ENCODE measurements around the gene PRF1. TPM values are rescaled to one million over a fixed set of nuclear protein-coding genes. Genes with fewer than 3 reads are reported as not detected.

Gene PRF1
- total and polyA plus RNA-seq, 2 experiments from 2014 or later: not detected

- DNase-seq (ENCODE audit: low read depth in 1 of 2, low spot score in 1 of 2): no peak
- H3K4me1 ChIP-seq (ENCODE audit: low read depth): peaks cover 5% of the 10 kb centered on the region
- H3K9me3 ChIP-seq (ENCODE audit: low read depth): no peaks in the 10 kb centered on the region
- H3K27ac ChIP-seq: no peak overlapping the region
- no peaks in the 10 kb centered on the region for H3K36me3 ChIP-seq
- TF ChIP-seq CTCF (IDR thresholded peaks at IDR 0.05; ENCODE audit: low read depth, low read length): no peak
- no peaks in the 10 kb centered on the region for H3K27me3 ChIP-seq
- no peak overlapping the region for H3K4me3 ChIP-seq
Measured at GRCh38 chr10:70590655-70591416, 11.7 kb downstream of the PRF1 start.

- H3K4me3 ChIP-seq: no peak overlapping the region
- no peaks in the 10 kb centered on the region for H3K27me3 ChIP-seq
- H3K4me1 ChIP-seq (ENCODE audit: low read depth): peaks cover 12% of the 10 kb centered on the region
- TF ChIP-seq CTCF (IDR thresholded peaks at IDR 0.05; ENCODE audit: low read depth, low read length): no peak
- DNase-seq (ENCODE audit: low read depth in 1 of 2, low spot score in 1 of 2): peak in 1 of 2 donors; percentile 79
- no peaks in the 10 kb centered on the region for H3K36me3 ChIP-seq
- H3K27ac ChIP-seq: no peak overlapping the region
- H3K9me3 ChIP-seq (ENCODE audit: low read depth): no peaks in the 10 kb centered on the region
Measured at GRCh38 chr10:70589762-70590654, 12.5 kb downstream of the PRF1 start.

GRCh38 chr10:70588859-70589570 lies 13.5 kb downstream of the PRF1 start:
- peaks cover 21% of the 10 kb centered on the region for H3K4me1 ChIP-seq (ENCODE audit: low read depth)

GRCh38 chr10:70588255-70588654 lies 14.3 kb downstream of the PRF1 start:
- H3K4me1 ChIP-seq (ENCODE audit: low read depth): peaks cover 29% of the 10 kb centered on the region
- H3K27ac ChIP-seq: no peak overlapping the region
- no peak for DNase-seq (ENCODE audit: low read depth in 1 of 2, low spot score in 1 of 2)
- H3K36me3 ChIP-seq: no peaks in the 10 kb centered on the region
- H3K4me3 ChIP-seq: no peak overlapping the region
- H3K9me3 ChIP-seq (ENCODE audit: low read depth): no peaks in the 10 kb centered on the region
- no peaks in the 10 kb centered on the region for H3K27me3 ChIP-seq
- no peak for TF ChIP-seq CTCF (IDR thresholded peaks at IDR 0.05; ENCODE audit: low read depth, low read length)

More at GRCh38 chr10:70588859-70589570, 13.5 kb downstream of the PRF1 start:
- no peak for DNase-seq (ENCODE audit: low read depth in 1 of 2, low spot score in 1 of 2)
- Histone ChIP-seq H3K4me3 (no peak overlapping the region), H3K9me3 (ENCODE audit: low read depth) (no peaks in the 10 kb centered on the region), H3K27me3 (no peaks in the 10 kb centered on the region), H3K27ac (no peak overlapping the region), H3K36me3 (no peaks in the 10 kb centered on the region)
- no peak for TF ChIP-seq CTCF (IDR thresholded peaks at IDR 0.05; ENCODE audit: low read depth, low read length)

- no peak for DNase-seq (ENCODE audit: low read depth in 1 of 2, low spot score in 1 of 2)
- Histone ChIP-seq H3K27ac (no peak overlapping the region), H3K27me3 (no peaks in the 10 kb centered on the region), H3K9me3 (ENCODE audit: low read depth) (no peaks in the 10 kb centered on the region), H3K4me1 (ENCODE audit: low read depth) (peaks cover 32% of the 10 kb centered on the region), H3K36me3 (no peaks in the 10 kb centered on the region), H3K4me3 (no peak overlapping the region)
- TF ChIP-seq CTCF (IDR thresholded peaks at IDR 0.05; ENCODE audit: low read depth, low read length): no peak
Measured at GRCh38 chr10:70587045-70587658, 15.4 kb downstream of the PRF1 start.

Measured in cardiac muscle cell (in vitro differentiated cells and primary cell).